Spinal cord (tissue), 10 donors: ENCODE results near the gene SBK2. TPM values are rescaled to one million over a fixed set of nuclear protein-coding genes. Genes with fewer than 3 reads are reported as not detected.
A peak's percentile ranks its signal among the peaks of the same experiment; 100 is the strongest.

ENCODE experiments used
- DNase-seq, 6 donors: peaks; one replicate each; pipeline versions ENCODE4 v3.0.0 to v3.0.0-alpha.2; 2013 to 2015; ENCODE audit warnings: low spot score in 6 of 6, low read depth in 4 of 6
- H3K27ac ChIP-seq: one replicate; pipeline ENCODE4 v1.5.1; 2013; ENCODE audit warnings: low read depth, low read length, control low read depth
- H3K27me3 ChIP-seq: one replicate; pipeline ENCODE4 v1.6.1; 2013; ENCODE audit warnings: low read length; ENCODE audit not compliant: control insufficient read depth, insufficient read depth
- H3K36me3 ChIP-seq: one replicate; pipeline ENCODE4 v1.6.1; 2013; ENCODE audit warnings: low read length; ENCODE audit not compliant: control insufficient read depth, insufficient read depth
- H3K4me1 ChIP-seq: one replicate; pipeline ENCODE4 v1.6.1; 2013; ENCODE audit warnings: low read length; ENCODE audit not compliant: control insufficient read depth, insufficient read depth
- H3K4me3 ChIP-seq: one replicate; pipeline ENCODE4 v1.5.1; 2013; ENCODE audit warnings: low read depth, low read length, control low read depth
- H3K9me3 ChIP-seq: one replicate; pipeline ENCODE4 v1.6.1; 2013; ENCODE audit warnings: low read length; ENCODE audit not compliant: control insufficient read depth, insufficient read depth
- WGBS: methylation state at CpG from one replicate; pipeline ENCODE4 v1.1.5; 2013; ENCODE audit warnings: missing lambda C conversion rate; ENCODE audit not compliant: insufficient coverage; 5-methylcytosine and 5-hydroxymethylcytosine counted together
- polyA plus RNA-seq, 2 donors: library from polyadenylated mRNA; unstranded; fragments of 120-200 nt; gene quantifications; one replicate each; pipeline ENCODE4 v1.2.1, GENCODE V29; 2013; ENCODE audit not compliant: insufficient read length in 2 of 2
- total RNA-seq, 2 donors: library from RNA; depleted of rRNA in 1 of 2; stranded (reverse); fragments of 120-200 nt in 1 of 2; fragments of >200 nt in 1 of 2; gene quantifications; one replicate each; pipeline versions ENCODE4 v1.2.3 to v1.2.4, GENCODE V29; 2013 to 2014
- donor health status: healthy.

Gene SBK2
- total and polyA plus RNA-seq, 4 donors: 0.15 to 0.44 TPM; not detected in 2

- H3K27me3 ChIP-seq: peaks cover under 1% of the 10 kb centered on the region
- H3K27ac ChIP-seq: peak within 1 kb of the TSS; percentile 80
- H3K36me3 ChIP-seq: peaks cover 44% of the 10 kb centered on the region
- H3K4me3 ChIP-seq: no peak within 1 kb of the TSS
- WGBS: 11% methylated on average over 7 of the region's 21 CpGs
- no peaks in the 10 kb centered on the region for H3K9me3 ChIP-seq
- H3K4me1 ChIP-seq: peaks cover 56% of the 10 kb centered on the region
- DNase-seq: peak in 1 of 6 donors; percentile 6
Measured at GRCh38 chr19:55487924-55488687, 48.8 kb downstream of the SBK2 start, which contains the start of gene SSC5D. TSS of gene SSC5D (plus strand) at chr19:55488436. CDS start at chr19:55488590, 154 bp downstream.

GRCh38 chr19:55486971-55487923 is 49.7 kb downstream of the SBK2 start:
- Histone ChIP-seq H3K4me3 (no peak overlapping the region), H3K27me3 (no peaks in the 10 kb centered on the region), H3K4me1 (peaks cover 55% of the 10 kb centered on the region), H3K27ac (peak overlapping the region; percentile 80), H3K36me3 (peaks cover 51% of the 10 kb centered on the region), H3K9me3 (no peaks in the 10 kb centered on the region)
- WGBS: 51% methylated on average over 10 of the region's 27 CpGs
- DNase-seq: peak in 1 of 6 donors; percentile 61

- peaks cover 55% of the 10 kb centered on the region for H3K4me1 ChIP-seq
- no peaks in the 10 kb centered on the region for H3K27me3 ChIP-seq
- DNase-seq: no peak
- H3K36me3 ChIP-seq: peaks cover 58% of the 10 kb centered on the region
- 75% methylated on average over 53 of the region's 53 CpGs for WGBS
- no peaks in the 10 kb centered on the region for H3K9me3 ChIP-seq
- peak overlapping the region; percentile 80 for H3K27ac ChIP-seq
- no peak overlapping the region for H3K4me3 ChIP-seq
Measured at GRCh38 chr19:55486043-55486970, 50.6 kb downstream of the SBK2 start.

GRCh38 chr19:55485439-55486011 is 51.4 kb downstream of the SBK2 start:
- H3K9me3 ChIP-seq: no peaks in the 10 kb centered on the region
- DNase-seq: no peak
- H3K4me1 ChIP-seq: peaks cover 50% of the 10 kb centered on the region
- 7% methylated on average over 14 of the region's 18 CpGs for WGBS
- H3K27ac ChIP-seq: peak overlapping the region; percentile 73
- H3K4me3 ChIP-seq: peak overlapping the region; percentile 66
- peaks cover 57% of the 10 kb centered on the region for H3K36me3 ChIP-seq
- no peaks in the 10 kb centered on the region for H3K27me3 ChIP-seq

- Histone ChIP-seq H3K9me3 (no peaks in the 10 kb centered on the region), H3K27ac (peak within 1 kb of the TSS; percentile 73), H3K27me3 (no peaks in the 10 kb centered on the region), H3K4me1 (peaks cover 50% of the 10 kb centered on the region), H3K36me3 (peaks cover 56% of the 10 kb centered on the region), H3K4me3 (peak within 1 kb of the TSS; percentile 66)
- peak in 5 of 6 donors; percentile 61 to 94 (median 78) for DNase-seq
- WGBS: 1% methylated on average over 74 of the region's 78 CpGs
Measured at GRCh38 chr19:55484593-55485438, 52.1 kb downstream of the SBK2 start, which contains the start of gene NAT14. TSS of gene NAT14 (plus strand) at chr19:55485188. CDS start at chr19:55485709, 521 bp downstream.

GRCh38 chr19:55483706-55484592 is 53.0 kb downstream of the SBK2 start:
- H3K36me3 ChIP-seq: peaks cover 60% of the 10 kb centered on the region
- H3K27me3 ChIP-seq: no peaks in the 10 kb centered on the region
- H3K27ac ChIP-seq: no peak overlapping the region
- no peaks in the 10 kb centered on the region for H3K9me3 ChIP-seq
- 68% methylated on average over 42 of the region's 46 CpGs for WGBS
- H3K4me3 ChIP-seq: peak overlapping the region; percentile 66
- H3K4me1 ChIP-seq: peaks cover 47% of the 10 kb centered on the region
- DNase-seq: no peak

- 94% methylated on average over 39 of the region's 47 CpGs for WGBS
- Histone ChIP-seq H3K27me3 (no peaks in the 10 kb centered on the region), H3K27ac (no peak overlapping the region), H3K4me3 (no peak overlapping the region), H3K4me1 (peaks cover 44% of the 10 kb centered on the region), H3K36me3 (peaks cover 61% of the 10 kb centered on the region), H3K9me3 (no peaks in the 10 kb centered on the region)
- no peak for DNase-seq
Measured at GRCh38 chr19:55482967-55483705, 53.8 kb downstream of the SBK2 start.
